ENCODE measurements around the gene HOXB7. TPM values are rescaled to one million over a fixed set of nuclear protein-coding genes. Genes with fewer than 3 reads are reported as not detected.

Gene HOXB7
- total and polyA plus RNA-seq, 9 donors, result 0.23 to 6.9 (median 1.3) TPM

MicroRNA genes within 50 kb of the gene (microRNA counts, 767-probe panel; counts per million panel counts)
- 530 counts per million, percentile 78 among the panel's probes with 10 or more counts for microRNA hsa-miR-10a-5p

Small RNAs within 50 kb of the gene (microRNA-seq; reads per million reads assigned to microRNA genes)
- gene MIR196A1, result 0 to 0.36 (median 0) reads per million in 3 donors

Small RNAs within 50 kb of the gene (small RNA-seq; reads per million reads assigned to genes)
- not detected for gene MIR196A1

Other genes with a start within 250 kb of the HOXB7 start
- 1 to 10 TPM in 5 of 7 donors, under 1 TPM in 1, not detected in 1; 0.30 to 6.0 (median 2.4) TPM for gene SKAP1, start 180.8 kb downstream of the HOXB7 start, total RNA-seq
- 1 to 10 TPM in 1 of 2 donors, under 1 TPM in 1; 0.70 to 4.8 TPM for gene SKAP1, start 180.8 kb downstream of the HOXB7 start, polyA plus RNA-seq
- gene HOXB1, start 80.0 kb downstream of the HOXB7 start, total RNA-seq, result not detected
- gene HOXB1, start 80.0 kb downstream of the HOXB7 start, polyA plus RNA-seq, result not detected
- 10 to 100 TPM in 1 of 7 donors, 1 to 10 TPM in 6; 1.5 to 24.5 (median 7.0) TPM for gene HOXB2, start 65.9 kb downstream of the HOXB7 start, total RNA-seq
- gene HOXB2, start 65.9 kb downstream of the HOXB7 start, polyA plus RNA-seq, result 1 to 10 TPM; 1.2 to 9.1 TPM
- gene HOXB4, start 32.7 kb downstream of the HOXB7 start, total RNA-seq, result 1 to 10 TPM in 3 of 7 donors, under 1 TPM in 4; 0.18 to 3.4 (median 0.87) TPM
- gene HOXB4, start 32.7 kb downstream of the HOXB7 start, polyA plus RNA-seq, result 1 to 10 TPM in 1 of 2 donors, under 1 TPM in 1; 0.13 to 1.3 TPM
- 10 to 100 TPM in 2 of 7 donors, 1 to 10 TPM in 3, under 1 TPM in 2; 0.43 to 10.7 (median 2.7) TPM for gene HOXB3, start 20.8 kb downstream of the HOXB7 start, total RNA-seq
- gene HOXB3, start 20.8 kb downstream of the HOXB7 start, polyA plus RNA-seq, result 1 to 10 TPM in 1 of 2 donors, under 1 TPM in 1; 0.48 to 4.7 TPM
- gene HOXB5, start 17.2 kb downstream of the HOXB7 start, total RNA-seq, result 1 to 10 TPM in 2 of 7 donors, under 1 TPM in 4, not detected in 1; 0.20 to 2.8 (median 0.66) TPM
- under 1 TPM; 0.04 to 0.53 TPM for gene HOXB5, start 17.2 kb downstream of the HOXB7 start, polyA plus RNA-seq
- gene HOXB6, start 6.0 kb downstream of the HOXB7 start, total RNA-seq, result 10 to 100 TPM in 1 of 7 donors, 1 to 10 TPM in 4, under 1 TPM in 2; 0.25 to 10.3 (median 1.7) TPM
- under 1 TPM; 0.25 to 0.73 TPM for gene HOXB6, start 6.0 kb downstream of the HOXB7 start, polyA plus RNA-seq
- gene HOXB8, start 4.3 kb upstream of the HOXB7 start, total RNA-seq, result 1 to 10 TPM in 2 of 7 donors, under 1 TPM in 2, not detected in 3; 0.17 to 2.5 (median 0.97) TPM
- under 1 TPM in 1 of 2 donors, not detected in 1; 0.28 TPM for gene HOXB8, start 4.3 kb upstream of the HOXB7 start, polyA plus RNA-seq
- gene HOXB9, start 15.3 kb upstream of the HOXB7 start, total RNA-seq, result under 1 TPM in 4 of 7 donors, not detected in 3; 0.10 to 0.36 (median 0.12) TPM
- under 1 TPM in 1 of 2 donors, not detected in 1; 0.27 TPM for gene HOXB9, start 15.3 kb upstream of the HOXB7 start, polyA plus RNA-seq
- gene PRAC1, start 111.5 kb upstream of the HOXB7 start, total RNA-seq, result not detected
- not detected for gene PRAC1, start 111.5 kb upstream of the HOXB7 start, polyA plus RNA-seq
- gene PRAC2, start 112.2 kb upstream of the HOXB7 start, total RNA-seq, result not detected
- not detected for gene PRAC2, start 112.2 kb upstream of the HOXB7 start, polyA plus RNA-seq
- gene HOXB13, start 117.7 kb upstream of the HOXB7 start, total RNA-seq, result under 1 TPM in 1 of 7 donors, not detected in 6; 0.38 TPM
- not detected for gene HOXB13, start 117.7 kb upstream of the HOXB7 start, polyA plus RNA-seq
- 1 to 10 TPM in 1 of 7 donors, under 1 TPM in 3, not detected in 3; 0.17 to 3.8 (median 0.52) TPM for gene TTLL6, start 206.2 kb upstream of the HOXB7 start, total RNA-seq
- under 1 TPM; 0.06 to 0.47 TPM for gene TTLL6, start 206.2 kb upstream of the HOXB7 start, polyA plus RNA-seq
- gene CALCOCO2, start 220.0 kb upstream of the HOXB7 start, total RNA-seq, result 100 to 1,000 TPM in 6 of 7 donors, 10 to 100 TPM in 1; 72.1 to 180 (median 159) TPM
- 100 to 1,000 TPM in 1 of 2 donors, 10 to 100 TPM in 1; 75.4 to 239 TPM for gene CALCOCO2, start 220.0 kb upstream of the HOXB7 start, polyA plus RNA-seq